ENCODE data around the gene RPTOR.
"Not testable (repeated sequence)": the region's sequence is repeated elsewhere in the genome, so short reads cannot be mapped to it uniquely, and the experiment has no call there.

The RPTOR gene

DNA sequence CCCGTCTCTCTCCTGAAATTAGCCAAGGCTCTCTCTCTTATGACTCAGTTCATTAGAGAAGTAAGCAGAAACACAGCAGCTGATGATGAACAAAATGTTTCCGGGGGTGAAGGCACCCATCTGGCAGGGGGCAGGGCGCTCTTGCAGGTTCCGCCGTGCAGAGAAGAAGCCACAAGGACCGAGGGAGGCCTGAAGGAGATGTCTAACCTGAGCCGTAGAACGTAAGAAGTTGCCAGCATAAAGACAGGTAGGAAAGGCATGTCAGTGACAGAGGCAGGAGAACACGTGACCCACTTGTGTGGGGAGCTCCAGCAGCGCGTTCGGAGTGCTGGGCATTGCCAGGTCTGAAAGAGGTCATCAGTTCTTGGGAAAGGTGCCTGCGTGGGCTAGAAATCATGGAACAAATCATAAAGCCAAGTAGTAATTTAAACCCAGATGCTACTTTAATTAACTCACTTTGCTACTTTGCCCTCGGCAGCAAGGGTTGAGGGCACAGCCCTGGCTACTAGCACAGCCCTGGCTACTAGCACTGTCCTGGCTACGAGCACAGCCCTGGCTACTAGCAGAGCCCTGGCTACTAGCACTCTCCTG, 198.6 kb downstream of the RPTOR start (continued):
- TF ChIP-seq, protein P1, sequence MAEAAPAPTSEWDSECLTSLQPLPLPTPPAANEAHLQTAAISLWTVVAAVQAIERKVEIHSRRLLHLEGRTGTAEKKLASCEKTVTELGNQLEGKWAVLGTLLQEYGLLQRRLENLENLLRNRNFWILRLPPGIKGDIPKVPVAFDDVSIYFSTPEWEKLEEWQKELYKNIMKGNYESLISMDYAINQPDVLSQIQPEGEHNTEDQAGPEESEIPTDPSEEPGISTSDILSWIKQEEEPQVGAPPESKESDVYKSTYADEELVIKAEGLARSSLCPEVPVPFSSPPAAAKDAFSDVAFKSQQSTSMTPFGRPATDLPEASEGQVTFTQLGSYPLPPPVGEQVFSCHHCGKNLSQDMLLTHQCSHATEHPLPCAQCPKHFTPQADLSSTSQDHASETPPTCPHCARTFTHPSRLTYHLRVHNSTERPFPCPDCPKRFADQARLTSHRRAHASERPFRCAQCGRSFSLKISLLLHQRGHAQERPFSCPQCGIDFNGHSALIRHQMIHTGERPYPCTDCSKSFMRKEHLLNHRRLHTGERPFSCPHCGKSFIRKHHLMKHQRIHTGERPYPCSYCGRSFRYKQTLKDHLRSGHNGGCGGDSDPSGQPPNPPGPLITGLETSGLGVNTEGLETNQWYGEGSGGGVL (tag by site-specific recombination; IDR thresholded peaks at IDR 0.05): no peak
- TF ChIP-seq ZFHX2 (tag by site-specific recombination; conservative IDR thresholded peaks at IDR 0.05) (no peak), ZSCAN23 (tag by site-specific recombination; IDR thresholded peaks at IDR 0.05) (no peak), HOXA7 (CRISPR knock-in tag; IDR thresholded peaks at IDR 0.05; ENCODE audit: borderline replicate concordance) (no peak), OSR2 (tag by site-specific recombination; IDR thresholded peaks at IDR 0.05) (no peak), ZXDB (tag by site-specific recombination; IDR thresholded peaks at IDR 0.05) (no peak), ZBTB7A (tag by site-specific recombination; IDR thresholded peaks at IDR 0.05; ENCODE audit: low read depth) (no peak)
- TF ChIP-seq, protein P2, sequence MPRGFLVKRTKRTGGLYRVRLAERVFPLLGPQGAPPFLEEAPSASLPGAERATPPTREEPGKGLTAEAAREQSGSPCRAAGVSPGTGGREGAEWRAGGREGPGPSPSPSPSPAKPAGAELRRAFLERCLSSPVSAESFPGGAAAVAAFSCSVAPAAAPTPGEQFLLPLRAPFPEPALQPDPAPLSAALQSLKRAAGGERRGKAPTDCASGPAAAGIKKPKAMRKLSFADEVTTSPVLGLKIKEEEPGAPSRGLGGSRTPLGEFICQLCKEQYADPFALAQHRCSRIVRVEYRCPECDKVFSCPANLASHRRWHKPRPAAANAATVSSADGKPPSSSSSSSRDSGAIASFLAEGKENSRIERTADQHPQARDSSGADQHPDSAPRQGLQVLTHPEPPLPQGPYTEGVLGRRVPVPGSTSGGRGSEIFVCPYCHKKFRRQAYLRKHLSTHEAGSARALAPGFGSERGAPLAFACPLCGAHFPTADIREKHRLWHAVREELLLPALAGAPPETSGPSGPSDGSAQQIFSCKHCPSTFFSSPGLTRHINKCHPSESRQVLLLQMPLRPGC (tag by site-specific recombination; IDR thresholded peaks at IDR 0.05): no peak

DNA sequence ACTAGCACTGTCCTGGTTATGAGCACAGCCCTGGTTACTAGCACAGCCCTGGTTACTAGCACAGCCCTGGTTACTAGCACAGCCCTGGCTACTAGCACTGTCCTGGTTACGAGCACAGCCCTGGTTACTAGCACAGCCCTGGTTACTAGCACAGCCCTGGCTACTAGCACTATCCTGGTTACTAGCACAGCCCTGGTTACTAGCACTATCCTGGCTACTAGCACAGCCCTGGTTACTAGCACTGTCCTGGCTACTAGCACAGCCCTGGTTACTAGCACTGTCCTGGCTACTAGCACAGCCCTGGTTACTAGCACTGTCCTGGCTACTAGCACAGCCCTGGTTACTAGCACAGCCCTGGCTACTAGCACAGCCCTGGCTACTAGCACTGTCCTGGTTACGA, 199.3 kb downstream of the RPTOR start:
- H3K4me1 ChIP-seq (ENCODE audit: control insufficient read depth, insufficient read depth, low read length); CTCF ChIA-PET; H3K27ac ChIP-seq (ENCODE audit: extremely low read depth, low read depth, low read length); H3K4me3 ChIP-seq (ENCODE audit: low read depth, low read length); POLR2A ChIA-PET; H3K9me3 ChIP-seq (ENCODE audit: control insufficient read depth, insufficient read depth, low read depth, low read length): not testable (repeated sequence)
- peaks cover 5 to 15% of the 10 kb centered on the region in 2 experiments; a peak in 2 of 3 replicates for H3K36me3 ChIP-seq (ENCODE audit: control insufficient read depth in 2 of 2, insufficient read depth in 1 of 2, low read length in 2 of 2)

DNA sequence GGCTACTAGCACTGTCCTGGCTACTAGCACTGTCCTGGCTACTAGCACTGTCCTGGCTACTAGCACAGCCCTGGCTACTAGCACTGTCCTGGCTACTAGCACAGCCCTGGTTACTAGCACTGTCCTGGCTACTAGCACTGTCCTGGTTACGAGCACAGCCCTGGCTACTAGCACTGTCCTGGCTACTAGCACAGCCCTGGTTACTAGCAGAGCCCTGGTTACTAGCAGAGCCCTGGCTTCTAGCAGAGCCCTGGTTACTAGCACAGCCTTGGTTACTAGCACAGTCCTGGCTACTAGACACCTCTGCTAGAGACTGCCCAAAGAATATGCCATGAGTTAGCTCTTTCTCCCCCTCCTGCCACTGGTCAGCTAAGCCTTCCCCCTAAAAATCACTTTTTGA, 200.1 kb downstream of the RPTOR start:
- H3K4me1 ChIP-seq (ENCODE audit: control insufficient read depth, insufficient read depth, low read length); H3K9me3 ChIP-seq (ENCODE audit: control insufficient read depth, insufficient read depth, low read depth, low read length); H3K36me3 ChIP-seq (ENCODE audit: control insufficient read depth in 2 of 2, insufficient read depth in 1 of 2, low read length in 2 of 2); POLR2A ChIA-PET; H3K4me3 ChIP-seq (ENCODE audit: low read depth, low read length); H3K27ac ChIP-seq (ENCODE audit: extremely low read depth, low read depth, low read length): not testable (repeated sequence)
- CTCF ChIA-PET: interaction anchor here (0.6 to 0.7 kb wide), 3 partner anchors 17 to 880 kb away, joined by 3 to 5 read pairs (median 3); no protein-coding TSS in a partner anchor

DNA sequence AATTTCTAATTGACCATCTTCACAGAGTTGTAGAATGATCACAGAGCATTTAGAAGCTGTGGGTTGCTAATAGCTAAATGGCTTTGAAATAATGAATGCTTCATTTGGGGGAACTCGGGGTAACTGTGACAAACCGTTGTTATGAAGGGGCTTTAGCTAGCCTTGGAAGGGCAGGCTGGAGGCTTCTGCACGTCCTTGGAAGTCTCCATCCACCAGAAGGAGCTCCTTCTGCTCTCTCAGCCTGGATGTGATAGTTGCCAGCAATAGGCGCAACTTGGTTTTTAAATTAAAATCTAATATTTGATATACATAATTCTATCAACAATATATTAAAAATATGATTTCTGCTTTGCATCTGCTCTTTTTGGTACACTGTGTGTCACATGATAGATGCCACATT, 200.5 kb downstream of the RPTOR start:
- H3K9me3 ChIP-seq (ENCODE audit: control insufficient read depth, insufficient read depth, low read depth, low read length): no peaks in the 10 kb centered on the region; the same call in none of the 2 replicates

DNA sequence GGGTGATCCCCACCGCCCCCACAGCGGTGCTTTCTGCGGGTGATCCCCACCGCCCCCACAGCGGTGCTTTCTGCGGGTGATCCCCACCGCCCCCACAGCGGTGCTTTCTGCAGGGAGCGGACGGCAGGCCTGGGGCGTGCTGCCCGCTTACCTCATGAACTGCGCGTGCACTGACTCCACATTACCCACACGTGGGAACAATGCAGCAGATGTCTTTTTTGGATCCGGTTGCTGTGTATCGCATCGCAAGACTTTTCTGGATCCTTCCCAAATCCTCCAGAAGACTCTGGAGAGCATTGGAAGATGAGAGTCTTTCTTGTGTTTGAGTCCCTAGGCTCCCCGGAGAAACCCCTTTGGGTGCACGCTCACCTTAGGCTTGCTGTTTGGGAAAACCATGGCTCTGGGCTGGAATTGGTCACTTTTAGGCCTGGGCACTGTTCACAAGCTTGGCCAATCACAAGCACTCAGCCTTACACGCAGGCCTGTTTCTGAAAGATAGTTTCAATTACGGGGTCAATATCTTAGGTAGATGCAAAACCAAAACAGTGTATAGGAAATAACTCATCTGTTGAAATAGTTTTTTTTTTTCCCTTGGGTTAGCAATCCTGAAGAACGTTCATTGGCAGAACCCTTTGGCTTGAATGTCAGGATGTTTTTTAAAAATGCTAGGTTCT, 201.8 kb downstream of the RPTOR start:
- no peak overlapping the region for H3K27ac ChIP-seq (ENCODE audit: extremely low read depth, low read depth, low read length)
- H3K4me1 ChIP-seq (ENCODE audit: control insufficient read depth, insufficient read depth, low read length): no peaks in the 10 kb centered on the region
- peaks cover 0 to 9% of the 10 kb centered on the region in 2 experiments; a peak in 2 of 3 replicates for H3K36me3 ChIP-seq (ENCODE audit: control insufficient read depth in 2 of 2, insufficient read depth in 1 of 2, low read length in 2 of 2)
- no peaks in the 10 kb centered on the region for H3K9me3 ChIP-seq (ENCODE audit: control insufficient read depth, insufficient read depth, low read depth, low read length)
- ChIA-PET POLR2A (no interaction called here), CTCF (interaction anchor here (1.1 kb wide), 1 partner anchor 10 kb away, joined by 4 read pairs; no protein-coding TSS in a partner anchor)
- H3K4me3 ChIP-seq (ENCODE audit: low read depth, low read length): no peak overlapping the region
- TF ChIP-seq ZNF501 (tag by site-specific recombination; IDR thresholded peaks at IDR 0.05) (no peak), ZBTB17 (tag by site-specific recombination; IDR thresholded peaks at IDR 0.05) (no peak), SCRT1 (tag by site-specific recombination; IDR thresholded peaks at IDR 0.05; ENCODE audit: borderline replicate concordance) (no peak), ZBTB8A (tag by site-specific recombination; IDR thresholded peaks at IDR 0.05) (no peak), ZNF629 (tag by site-specific recombination; IDR thresholded peaks at IDR 0.05) (no peak), ZNF302 (tag by site-specific recombination; IDR thresholded peaks at IDR 0.05; ENCODE audit: low read depth) (no peak), ZNF548 (tag by site-specific recombination; IDR thresholded peaks at IDR 0.05) (no peak), FEZF1 (tag by site-specific recombination; IDR thresholded peaks at IDR 0.05) (no peak), ZNF2 (tag by site-specific recombination; IDR thresholded peaks at IDR 0.05) (no peak), KLF1 (tag by site-specific recombination; IDR thresholded peaks at IDR 0.05) (no peak)
- TF ChIP-seq, protein P3, sequence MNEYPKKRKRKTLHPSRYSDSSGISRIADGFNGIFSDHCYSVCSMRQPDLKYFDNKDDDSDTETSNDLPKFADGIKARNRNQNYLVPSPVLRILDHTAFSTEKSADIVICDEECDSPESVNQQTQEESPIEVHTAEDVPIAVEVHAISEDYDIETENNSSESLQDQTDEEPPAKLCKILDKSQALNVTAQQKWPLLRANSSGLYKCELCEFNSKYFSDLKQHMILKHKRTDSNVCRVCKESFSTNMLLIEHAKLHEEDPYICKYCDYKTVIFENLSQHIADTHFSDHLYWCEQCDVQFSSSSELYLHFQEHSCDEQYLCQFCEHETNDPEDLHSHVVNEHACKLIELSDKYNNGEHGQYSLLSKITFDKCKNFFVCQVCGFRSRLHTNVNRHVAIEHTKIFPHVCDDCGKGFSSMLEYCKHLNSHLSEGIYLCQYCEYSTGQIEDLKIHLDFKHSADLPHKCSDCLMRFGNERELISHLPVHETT (tag by site-specific recombination; IDR thresholded peaks at IDR 0.05): no peak

More for the DNA sequence above, 200.5 kb downstream of the RPTOR start:
- no peak for TF ChIP-seq ZNF140 (tag by site-specific recombination; IDR thresholded peaks at IDR 0.05)
- no peak for TF ChIP-seq ZNF623 (tag by site-specific recombination; IDR thresholded peaks at IDR 0.05)
- no peak for TF ChIP-seq KLF1 (tag by site-specific recombination; IDR thresholded peaks at IDR 0.05)
- no peak for TF ChIP-seq ZNF350 (tag by site-specific recombination; IDR thresholded peaks at IDR 0.05)
- no peak for TF ChIP-seq ZNF624 (tag by site-specific recombination; IDR thresholded peaks at IDR 0.05)
- no peak for TF ChIP-seq ZBTB17 (tag by site-specific recombination; IDR thresholded peaks at IDR 0.05)
- TF ChIP-seq ZNF677 (tag by site-specific recombination; IDR thresholded peaks at IDR 0.05): no peak
- TF ChIP-seq ZNF214 (tag by site-specific recombination; IDR thresholded peaks at IDR 0.05; ENCODE audit: borderline replicate concordance): no peak
- TF ChIP-seq ZNF292 (tag by site-specific recombination; IDR thresholded peaks at IDR 0.05; ENCODE audit: borderline replicate concordance, low read depth): no peak
- no peaks in the 10 kb centered on the region for H3K4me1 ChIP-seq (ENCODE audit: control insufficient read depth, insufficient read depth, low read length)
- peaks cover 4 to 9% of the 10 kb centered on the region in 2 experiments for H3K36me3 ChIP-seq (ENCODE audit: control insufficient read depth in 2 of 2, insufficient read depth in 1 of 2, low read length in 2 of 2)
- ChIA-PET CTCF (interaction anchor here (0.6 to 0.7 kb wide), 3 partner anchors 17 to 880 kb away, joined by 3 to 5 read pairs (median 3); no protein-coding TSS in a partner anchor), POLR2A (no interaction called here)
- no peak overlapping the region for H3K27ac ChIP-seq (ENCODE audit: extremely low read depth, low read depth, low read length)
- no peak overlapping the region for H3K4me3 ChIP-seq (ENCODE audit: low read depth, low read length)
